B cell (primary cell): Measurements from ENCODE around the gene SENP1. TPM values are rescaled to one million over a fixed set of nuclear protein-coding genes. Genes with fewer than 3 reads are reported as not detected.

Experiments used
- ATAC-seq: fragments of 200-7000 bp; cut with Tn5 transposase; one replicate; pipeline ENCODE4 v1.10.0; 2021; ENCODE audit warnings: low read depth, mild to moderate bottlenecking, moderate number of reproducible peaks, moderate library complexity
- CTCF ChIA-PET: fragments of 350-600 bp; sonication (Branson Sonifier 250); formaldehyde crosslinking; loops from one replicate; lab custom pipeline; 2021; ENCODE audit warnings: antibody characterized with exemption, inconsistent platforms; lab: Charles Lee
- POLR2A ChIA-PET: fragments of 350-600 bp; sonication (Branson Sonifier 250); formaldehyde crosslinking; loops from one replicate; lab custom pipeline; 2021; ENCODE audit warnings: antibody characterized with exemption; lab: Charles Lee
- DNase-seq: peaks from one replicate; pipeline ENCODE4 v3.0.0; 2013
- H2AFZ ChIP-seq: 2 replicates; pipeline ENCODE4 v1.6.1; 2012; ENCODE audit warnings: mild to moderate bottlenecking, low read depth, low read length; ENCODE audit not compliant: insufficient read depth, poor library complexity, severe bottlenecking
- H3K27ac ChIP-seq, 2 donors: 1 replicate in 1 of 2; 2 replicates in 1 of 2; pipeline ENCODE4 v1.5.1; 2012 to 2013; ENCODE audit warnings: low read length in 2 of 2, mild to moderate bottlenecking in 2 of 2, moderate library complexity in 1 of 2
- H3K27me3 ChIP-seq, 4 experiments: fragments of 200-600 bp in 1 of 4; sonication (generic) in 1 of 4; replicated peaks in 1 of 4; 1 replicate in 2 of 4; 2 replicates in 2 of 4; pipeline versions ENCODE4 v1.6.1 to v1.7.0; 2013 to 2016; ENCODE audit warnings: low read length in 3 of 4, mild to moderate bottlenecking in 2 of 4, mixed read lengths in 1 of 4, moderate library complexity in 1 of 4; ENCODE audit not compliant: insufficient read depth in 4 of 4, control insufficient read depth in 3 of 4; ENCODE audit errors: control extremely low read depth in 1 of 4
- H3K36me3 ChIP-seq, 2 experiments: replicated peaks in 1 of 2; 1 replicate in 1 of 2; 2 replicates in 1 of 2; pipeline versions ENCODE4 v1.6.1 to v1.7.1; 2013; ENCODE audit warnings: low read length in 1 of 2; ENCODE audit not compliant: insufficient read depth in 2 of 2, control insufficient read depth in 1 of 2; ENCODE audit errors: control extremely low read depth in 1 of 2, extremely low read depth in 1 of 2
- H3K4me1 ChIP-seq, 2 donors: fragments of 200-600 bp in 1 of 2; sonication (generic) in 1 of 2; 1 replicate in 1 of 2; 2 replicates in 1 of 2; pipeline versions ENCODE4 v1.5.1 to v1.6.1; 2013 to 2017; ENCODE audit warnings: low read length in 2 of 2; ENCODE audit not compliant: control insufficient read depth in 2 of 2, insufficient read depth in 2 of 2
- H3K4me2 ChIP-seq: replicated peaks from 2 replicates; pipeline ENCODE3; 2012; ENCODE audit warnings: mild to moderate bottlenecking, low read depth, low read length; ENCODE audit not compliant: poor library complexity, severe bottlenecking
- H3K4me3 ChIP-seq, 5 experiments: fragments of 200-600 bp in 1 of 5; sonication (generic) in 1 of 5; 1 replicate in 3 of 5; 2 replicates in 2 of 5; pipeline versions ENCODE4 v1.5.1 to v1.7.0; 2011 to 2016; ENCODE audit warnings: low read length in 4 of 5, mild to moderate bottlenecking in 4 of 5, low read depth in 2 of 5, control low read depth in 1 of 5, moderate library complexity in 1 of 5; ENCODE audit not compliant: insufficient read depth in 1 of 5; ENCODE audit errors: control extremely low read depth in 1 of 5, extremely low read depth in 1 of 5
- H3K79me2 ChIP-seq: fragments of 200-600 bp; sonication (generic); one replicate; pipeline ENCODE4 v1.6.0; 2016; ENCODE audit warnings: low read length; ENCODE audit not compliant: control insufficient read depth, insufficient read depth
- H3K9ac ChIP-seq: fragments of 200-600 bp; sonication (generic); 2 replicates; pipeline ENCODE4 v1.6.1; 2017; ENCODE audit warnings: mild to moderate bottlenecking, low read length, moderate library complexity
- H3K9me3 ChIP-seq, 3 donors: one replicate each; pipeline versions ENCODE4 v1.6.1 to v1.7.1; 2013; ENCODE audit warnings: low read length in 2 of 3; ENCODE audit not compliant: control insufficient read depth in 2 of 3, insufficient read depth in 1 of 3; ENCODE audit errors: control extremely low read depth in 1 of 3
- H4K20me1 ChIP-seq: 2 replicates; pipeline ENCODE4 v1.6.0; 2012; ENCODE audit warnings: mild to moderate bottlenecking, low read length; ENCODE audit not compliant: insufficient read depth, control insufficient read depth, poor library complexity, severe bottlenecking
- H3K27ac Mint-ChIP-seq: one replicate; pipeline ENCODE4 v1.8.0; 2021; ENCODE audit warnings: mixed read lengths
- H3K27me3 Mint-ChIP-seq: one replicate; pipeline ENCODE4 v1.8.0; 2021; ENCODE audit warnings: mixed read lengths
- H3K4me1 Mint-ChIP-seq: one replicate; pipeline ENCODE4 v1.8.0; 2021; ENCODE audit warnings: mixed read lengths
- H3K4me3 Mint-ChIP-seq: one replicate; pipeline ENCODE4 v1.8.0; 2021; ENCODE audit warnings: mixed read lengths
- H3K9me3 Mint-ChIP-seq: one replicate; pipeline ENCODE4 v1.8.0; 2022; ENCODE audit warnings: mixed read lengths; ENCODE audit not compliant: insufficient read depth
- EZH2 ChIP-seq: IDR thresholded peaks from 2 replicates; pipeline ENCODE4 v1.6.1; 2012; ENCODE audit warnings: borderline replicate concordance, low read depth, mild to moderate bottlenecking, moderate library complexity, low read length; ENCODE audit not compliant: insufficient read depth, poor library complexity, severe bottlenecking
- WGBS: methylation state at CpG from one replicate; pipeline ENCODE4 v1.1.5; 2013; ENCODE audit warnings: missing lambda C conversion rate; ENCODE audit not compliant: insufficient coverage; 5-methylcytosine and 5-hydroxymethylcytosine counted together
- intact Hi-C: fragments of 100-400 bp; cut with micrococcal nuclease; formaldehyde crosslinking; loops from one replicate; pipeline ENCODE4 v1.10.0; 2022
- polyA plus RNA-seq: library from polyadenylated mRNA; depleted of rRNA; stranded (reverse); fragments of >200 nt; gene quantifications from 2 replicates; pipeline ENCODE4 v1.2.3, GENCODE V29; 2012
- total RNA-seq, 2 donors: library from RNA; stranded (reverse); fragments of 120-200 nt in 1 of 2; gene quantifications; 1 replicate in 1 of 2; 2 replicates in 1 of 2; pipeline versions ENCODE4 v1.2.3 to v1.2.4, GENCODE V29; 2013 to 2022
- TF ChIP-seq, protein P1 (sequence below): fragments of 200-600 bp; IDR thresholded peaks from one replicate; pipeline ENCODE4 v1.8.0; 2022; ENCODE audit warnings: antibody characterized with exemption, mild to moderate bottlenecking

Gene SENP1
- total and polyA plus RNA-seq, 2 donors (not counting 1 experiment from before 2014, with no cell fraction given) = 7.3 to 44.8 TPM

DNA sequence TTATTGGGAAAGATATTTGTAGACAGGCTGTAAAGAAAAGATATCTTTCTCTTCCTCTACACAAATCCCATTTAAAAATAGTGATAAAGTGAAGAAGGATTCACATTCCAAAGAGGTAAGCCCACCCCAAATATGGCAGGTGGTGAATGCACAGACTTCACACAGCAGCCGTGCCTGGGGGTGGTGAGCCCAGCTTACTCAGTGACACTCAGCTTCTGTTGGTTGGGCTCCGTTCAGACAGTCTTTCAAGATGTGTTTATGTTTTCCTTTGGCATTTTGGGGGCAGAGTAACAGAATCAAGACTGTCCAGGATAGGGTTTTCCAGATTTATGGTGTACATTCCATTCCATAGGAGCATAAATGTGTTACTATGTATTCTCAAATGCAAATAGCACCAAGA lies 97.5 kb downstream of the SENP1 start:
- no peaks in the 10 kb centered on the region for H3K36me3 ChIP-seq
- peaks cover 21 to 27% of the 10 kb centered on the region in 2 donors for H3K4me1 ChIP-seq
- H3K4me3 Mint-ChIP-seq = no peak overlapping the region
- H3K4me3 ChIP-seq = no peak overlapping the region
- no peak overlapping the region for H3K27ac ChIP-seq
- H3K4me1 Mint-ChIP-seq = peaks cover 10% of the 10 kb centered on the region
- ChIA-PET CTCF (no interaction called here), POLR2A (no interaction called here)
- no peaks in the 10 kb centered on the region for H3K79me2 ChIP-seq
- H3K9me3 ChIP-seq = peaks cover 0 to 13% (median 2%) of the 10 kb centered on the region in 3 donors
- no peak overlapping the region for H2AFZ ChIP-seq
- peaks cover 2 to 61% (median 41%) of the 10 kb centered on the region in 4 experiments for H3K27me3 ChIP-seq
- WGBS = 71% methylated on average over 1 of the region's 2 CpGs
- DNase-seq = no peak
- H3K9ac ChIP-seq = no peak overlapping the region
- H3K27me3 Mint-ChIP-seq = peaks cover 77% of the 10 kb centered on the region
- no peak for ATAC-seq
- no peak overlapping the region for H3K4me2 ChIP-seq
- no peaks in the 10 kb centered on the region for H3K9me3 Mint-ChIP-seq
- intact Hi-C loops = no loop called here
- TF ChIP-seq, protein P1, sequence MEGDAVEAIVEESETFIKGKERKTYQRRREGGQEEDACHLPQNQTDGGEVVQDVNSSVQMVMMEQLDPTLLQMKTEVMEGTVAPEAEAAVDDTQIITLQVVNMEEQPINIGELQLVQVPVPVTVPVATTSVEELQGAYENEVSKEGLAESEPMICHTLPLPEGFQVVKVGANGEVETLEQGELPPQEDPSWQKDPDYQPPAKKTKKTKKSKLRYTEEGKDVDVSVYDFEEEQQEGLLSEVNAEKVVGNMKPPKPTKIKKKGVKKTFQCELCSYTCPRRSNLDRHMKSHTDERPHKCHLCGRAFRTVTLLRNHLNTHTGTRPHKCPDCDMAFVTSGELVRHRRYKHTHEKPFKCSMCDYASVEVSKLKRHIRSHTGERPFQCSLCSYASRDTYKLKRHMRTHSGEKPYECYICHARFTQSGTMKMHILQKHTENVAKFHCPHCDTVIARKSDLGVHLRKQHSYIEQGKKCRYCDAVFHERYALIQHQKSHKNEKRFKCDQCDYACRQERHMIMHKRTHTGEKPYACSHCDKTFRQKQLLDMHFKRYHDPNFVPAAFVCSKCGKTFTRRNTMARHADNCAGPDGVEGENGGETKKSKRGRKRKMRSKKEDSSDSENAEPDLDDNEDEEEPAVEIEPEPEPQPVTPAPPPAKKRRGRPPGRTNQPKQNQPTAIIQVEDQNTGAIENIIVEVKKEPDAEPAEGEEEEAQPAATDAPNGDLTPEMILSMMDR = no peak
- TF ChIP-seq EZH2 = no peak
- H4K20me1 ChIP-seq = peaks cover 6% of the 10 kb centered on the region
- no peak overlapping the region for H3K27ac Mint-ChIP-seq

GRCh38 chr12:48007206-48007605 lies 98.7 kb downstream of the SENP1 start:
- H3K4me2 ChIP-seq = no peak overlapping the region

More at GRCh38 chr12:48007206-48007605, 98.7 kb downstream of the SENP1 start:
- H4K20me1 ChIP-seq = peaks cover 6% of the 10 kb centered on the region
- ChIA-PET CTCF (no interaction called here), POLR2A (no interaction called here)
- no peak for ATAC-seq
- H3K4me3 ChIP-seq = no peak overlapping the region
- Mint-ChIP-seq H3K9me3 (no peaks in the 10 kb centered on the region), H3K27me3 (peaks cover 81% of the 10 kb centered on the region), H3K4me3 (no peak overlapping the region), H3K27ac (no peak overlapping the region), H3K4me1 (peaks cover 22% of the 10 kb centered on the region)
- H3K27ac ChIP-seq = no peak overlapping the region
- no peak for TF ChIP-seq EZH2
- TF ChIP-seq, protein P1 = no peak
- peaks cover 0 to 21% (median 2%) of the 10 kb centered on the region in 3 donors for H3K9me3 ChIP-seq
- intact Hi-C loops = no loop called here
- no peak overlapping the region for H3K9ac ChIP-seq
- peaks cover 33 to 39% of the 10 kb centered on the region in 2 donors for H3K4me1 ChIP-seq
- WGBS = 100% methylated on average over 2 of the region's 4 CpGs
- H3K36me3 ChIP-seq = no peaks in the 10 kb centered on the region
- H3K27me3 ChIP-seq = peaks cover 2 to 73% (median 52%) of the 10 kb centered on the region in 4 experiments
- no peaks in the 10 kb centered on the region for H3K79me2 ChIP-seq
- no peak overlapping the region for H2AFZ ChIP-seq
- no peak for DNase-seq
